WTC11 (cell line): ENCODE data around the gene AMOTL1. TPM values are rescaled to one million over a fixed set of nuclear protein-coding genes. Genes with fewer than 3 reads are reported as not detected.

ENCODE experiments used
- ATAC-seq: fragments of 200-7000 bp; cut with Tn5 transposase; 2 replicates; pipeline ENCODE4 v1.10.0; 2021; ENCODE audit warnings: mild to moderate bottlenecking, moderate library complexity
- CTCF ChIA-PET: fragments of 300-600 bp; sonication (Branson Sonifier 250); formaldehyde crosslinking; loops from one replicate; lab custom pipeline; 2021; ENCODE audit warnings: antibody characterized with exemption; lab: Charles Lee
- POLR2A ChIA-PET: fragments of 350-600 bp; sonication (Branson Sonifier 250); formaldehyde crosslinking; loops from one replicate; lab custom pipeline; 2021; ENCODE audit warnings: antibody characterized with exemption; lab: Charles Lee
- DNase-seq: peaks from one replicate; pipeline ENCODE4 v3.0.0; 2021; ENCODE audit warnings: low spot score
- H3K27ac Mint-ChIP-seq: 2 replicates; pipeline ENCODE4 v1.8.0; 2021; ENCODE audit warnings: mixed read lengths
- H3K27me3 Mint-ChIP-seq: 2 replicates; pipeline ENCODE4 v1.8.0; 2021; ENCODE audit warnings: low read depth, mild to moderate bottlenecking, moderate library complexity, mixed read lengths
- H3K36me3 Mint-ChIP-seq: 2 replicates; pipeline ENCODE4 v1.8.0; 2021; ENCODE audit warnings: mixed read lengths
- H3K4me1 Mint-ChIP-seq: 2 replicates; pipeline ENCODE4 v1.8.0; 2022; ENCODE audit warnings: mixed read lengths
- H3K4me3 Mint-ChIP-seq: 2 replicates; pipeline ENCODE4 v1.8.0; 2021; ENCODE audit warnings: mild to moderate bottlenecking, moderate library complexity, mixed read lengths
- H3K9me3 Mint-ChIP-seq: 2 replicates; pipeline ENCODE4 v1.8.0; 2021; ENCODE audit warnings: mixed read lengths
- ATF1 ChIP-seq: sonication (generic); formaldehyde crosslinking; IDR thresholded peaks from 2 replicates; pipeline ENCODE4 v1.8.1; 2023; ENCODE audit warnings: mild to moderate bottlenecking, moderate library complexity, missing genetic modification reagents
- ESRRA ChIP-seq: sonication (generic); formaldehyde crosslinking; IDR thresholded peaks from 2 replicates; pipeline ENCODE4 v1.8.1; 2022; ENCODE audit warnings: mild to moderate bottlenecking, missing genetic modification reagents, borderline replicate concordance
- FOXP1 ChIP-seq: sonication (generic); formaldehyde crosslinking; IDR thresholded peaks from 2 replicates; pipeline ENCODE4 v1.8.0; 2022; ENCODE audit warnings: missing genetic modification reagents, mild to moderate bottlenecking, moderate library complexity, borderline replicate concordance
- GTF2I ChIP-seq: fragments of 250-450 bp; sonication (Bioruptor Pico); conservative IDR thresholded peaks from 2 replicates; pipeline ENCODE4 v1.4.0; 2021; ENCODE audit warnings: mild to moderate bottlenecking
- MYBL2 ChIP-seq: sonication (generic); formaldehyde crosslinking; IDR thresholded peaks from 2 replicates; pipeline ENCODE4 v1.8.1; 2023; ENCODE audit warnings: mild to moderate bottlenecking, moderate library complexity, missing genetic modification reagents
- RORB ChIP-seq: fragments of 250-450 bp; sonication (Bioruptor Pico); IDR thresholded peaks from 2 replicates; pipeline ENCODE4 v1.9.0; 2021; ENCODE audit warnings: mild to moderate bottlenecking
- SP1 ChIP-seq: sonication (generic); formaldehyde crosslinking; conservative IDR thresholded peaks from 2 replicates; pipeline ENCODE4 v1.8.1; 2022; ENCODE audit warnings: missing genetic modification reagents
- ZNF317 ChIP-seq: sonication (generic); formaldehyde crosslinking; IDR thresholded peaks from 2 replicates; pipeline ENCODE4 v1.8.1; 2023; ENCODE audit warnings: low read depth, mild to moderate bottlenecking, moderate library complexity, missing genetic modification reagents, borderline replicate concordance
- total RNA-seq: library from RNA; stranded (reverse); gene quantifications from 3 replicates; pipeline ENCODE4 v1.2.3, GENCODE V29; 2021
- TF ChIP-seq, protein P1 (sequence below): sonication (generic); formaldehyde crosslinking; IDR thresholded peaks from 2 replicates; pipeline ENCODE4 v1.8.0; 2022; ENCODE audit warnings: mild to moderate bottlenecking, missing genetic modification reagents
- TF ChIP-seq, protein P2 (sequence below): sonication (generic); formaldehyde crosslinking; IDR thresholded peaks from 2 replicates; pipeline ENCODE4 v1.8.1; 2022; ENCODE audit warnings: mild to moderate bottlenecking, moderate library complexity, missing genetic modification reagents
- TF ChIP-seq, protein P3 (sequence below): sonication (generic); formaldehyde crosslinking; conservative IDR thresholded peaks from 2 replicates; pipeline ENCODE4 v1.8.1; 2022; ENCODE audit warnings: mild to moderate bottlenecking, missing genetic modification reagents
- TF ChIP-seq, protein P4 (sequence below): sonication (generic); formaldehyde crosslinking; IDR thresholded peaks from 2 replicates; pipeline ENCODE4 v1.8.1; 2023; ENCODE audit warnings: mild to moderate bottlenecking, missing genetic modification reagents
- TF ChIP-seq, protein P5 (sequence below): sonication (generic); formaldehyde crosslinking; IDR thresholded peaks from 2 replicates; pipeline ENCODE4 v1.8.1; 2023; ENCODE audit warnings: mild to moderate bottlenecking, missing genetic modification reagents
- TF ChIP-seq, protein P6 (sequence below): sonication (generic); formaldehyde crosslinking; IDR thresholded peaks from 2 replicates; pipeline ENCODE4 v1.8.0; 2023; ENCODE audit warnings: missing genetic modification reagents, mild to moderate bottlenecking, borderline replicate concordance
- TF ChIP-seq, protein P7 (sequence below): sonication (generic); formaldehyde crosslinking; IDR thresholded peaks from 2 replicates; pipeline ENCODE4 v1.8.1; 2023; ENCODE audit warnings: mild to moderate bottlenecking, missing genetic modification reagents, moderate library complexity
- TF ChIP-seq, protein P8 (sequence below): sonication (generic); formaldehyde crosslinking; IDR thresholded peaks from 2 replicates; pipeline ENCODE4 v1.8.1; 2022; ENCODE audit warnings: low read depth, mild to moderate bottlenecking, moderate library complexity, missing genetic modification reagents, borderline replicate concordance

AMOTL1 gene
- total RNA-seq, 1 experiment from 2014 or later, result 39.8 TPM

DNA sequence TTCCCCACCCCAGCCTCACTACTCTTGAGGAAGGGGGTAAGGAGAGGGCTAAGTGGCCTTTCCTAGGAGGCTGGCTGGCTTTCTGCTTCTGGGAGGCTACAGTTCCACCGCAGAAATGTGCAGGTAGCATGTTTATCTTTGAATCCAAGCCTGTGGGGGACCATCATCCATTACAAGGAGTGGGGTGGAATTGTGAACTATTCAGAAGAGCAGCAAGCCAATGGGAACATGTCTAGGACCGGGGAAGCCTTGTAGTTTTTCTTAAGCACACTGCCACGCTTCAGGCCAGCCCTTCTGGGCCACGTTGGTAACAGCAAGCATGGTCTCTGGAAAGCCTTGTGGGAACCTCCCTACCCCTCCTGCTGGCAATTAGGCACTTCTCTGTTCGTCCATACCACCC, 100.3 kb downstream of the AMOTL1 start:
- no peak overlapping the region for H3K4me3 Mint-ChIP-seq
- peaks cover 20% of the 10 kb centered on the region for H3K4me1 Mint-ChIP-seq
- no peaks in the 10 kb centered on the region for H3K27me3 Mint-ChIP-seq
- H3K27ac Mint-ChIP-seq, result no peak overlapping the region
- ChIA-PET POLR2A (no interaction called here), CTCF (no interaction called here)
- TF ChIP-seq MYBL2 (no peak), GTF2I (CRISPR knock-in tag) (no peak), FOXP1 (CRISPR knock-in tag) (no peak), ZNF317 (no peak), RORB (CRISPR knock-in tag) (no peak), ESRRA (CRISPR knock-in tag) (no peak)
- TF ChIP-seq, protein P1, sequence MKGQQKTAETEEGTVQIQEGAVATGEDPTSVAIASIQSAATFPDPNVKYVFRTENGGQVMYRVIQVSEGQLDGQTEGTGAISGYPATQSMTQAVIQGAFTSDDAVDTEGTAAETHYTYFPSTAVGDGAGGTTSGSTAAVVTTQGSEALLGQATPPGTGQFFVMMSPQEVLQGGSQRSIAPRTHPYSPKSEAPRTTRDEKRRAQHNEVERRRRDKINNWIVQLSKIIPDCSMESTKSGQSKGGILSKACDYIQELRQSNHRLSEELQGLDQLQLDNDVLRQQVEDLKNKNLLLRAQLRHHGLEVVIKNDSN (CRISPR knock-in tag), result no peak
- TF ChIP-seq, protein P2, sequence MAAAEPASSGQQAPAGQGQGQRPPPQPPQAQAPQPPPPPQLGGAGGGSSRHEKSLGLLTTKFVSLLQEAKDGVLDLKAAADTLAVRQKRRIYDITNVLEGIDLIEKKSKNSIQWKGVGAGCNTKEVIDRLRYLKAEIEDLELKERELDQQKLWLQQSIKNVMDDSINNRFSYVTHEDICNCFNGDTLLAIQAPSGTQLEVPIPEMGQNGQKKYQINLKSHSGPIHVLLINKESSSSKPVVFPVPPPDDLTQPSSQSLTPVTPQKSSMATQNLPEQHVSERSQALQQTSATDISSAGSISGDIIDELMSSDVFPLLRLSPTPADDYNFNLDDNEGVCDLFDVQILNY (CRISPR knock-in tag), result no peak
- TF ChIP-seq, protein P3, sequence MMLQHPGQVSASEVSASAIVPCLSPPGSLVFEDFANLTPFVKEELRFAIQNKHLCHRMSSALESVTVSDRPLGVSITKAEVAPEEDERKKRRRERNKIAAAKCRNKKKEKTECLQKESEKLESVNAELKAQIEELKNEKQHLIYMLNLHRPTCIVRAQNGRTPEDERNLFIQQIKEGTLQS, result no peak
- TF ChIP-seq, protein P4, sequence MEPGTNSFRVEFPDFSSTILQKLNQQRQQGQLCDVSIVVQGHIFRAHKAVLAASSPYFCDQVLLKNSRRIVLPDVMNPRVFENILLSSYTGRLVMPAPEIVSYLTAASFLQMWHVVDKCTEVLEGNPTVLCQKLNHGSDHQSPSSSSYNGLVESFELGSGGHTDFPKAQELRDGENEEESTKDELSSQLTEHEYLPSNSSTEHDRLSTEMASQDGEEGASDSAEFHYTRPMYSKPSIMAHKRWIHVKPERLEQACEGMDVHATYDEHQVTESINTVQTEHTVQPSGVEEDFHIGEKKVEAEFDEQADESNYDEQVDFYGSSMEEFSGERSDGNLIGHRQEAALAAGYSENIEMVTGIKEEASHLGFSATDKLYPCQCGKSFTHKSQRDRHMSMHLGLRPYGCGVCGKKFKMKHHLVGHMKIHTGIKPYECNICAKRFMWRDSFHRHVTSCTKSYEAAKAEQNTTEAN, result no peak
- TF ChIP-seq, protein P5, sequence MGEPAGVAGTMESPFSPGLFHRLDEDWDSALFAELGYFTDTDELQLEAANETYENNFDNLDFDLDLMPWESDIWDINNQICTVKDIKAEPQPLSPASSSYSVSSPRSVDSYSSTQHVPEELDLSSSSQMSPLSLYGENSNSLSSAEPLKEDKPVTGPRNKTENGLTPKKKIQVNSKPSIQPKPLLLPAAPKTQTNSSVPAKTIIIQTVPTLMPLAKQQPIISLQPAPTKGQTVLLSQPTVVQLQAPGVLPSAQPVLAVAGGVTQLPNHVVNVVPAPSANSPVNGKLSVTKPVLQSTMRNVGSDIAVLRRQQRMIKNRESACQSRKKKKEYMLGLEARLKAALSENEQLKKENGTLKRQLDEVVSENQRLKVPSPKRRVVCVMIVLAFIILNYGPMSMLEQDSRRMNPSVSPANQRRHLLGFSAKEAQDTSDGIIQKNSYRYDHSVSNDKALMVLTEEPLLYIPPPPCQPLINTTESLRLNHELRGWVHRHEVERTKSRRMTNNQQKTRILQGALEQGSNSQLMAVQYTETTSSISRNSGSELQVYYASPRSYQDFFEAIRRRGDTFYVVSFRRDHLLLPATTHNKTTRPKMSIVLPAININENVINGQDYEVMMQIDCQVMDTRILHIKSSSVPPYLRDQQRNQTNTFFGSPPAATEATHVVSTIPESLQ (CRISPR knock-in tag), result no peak
- DNase-seq, result no peak
- H3K9me3 Mint-ChIP-seq, result no peaks in the 10 kb centered on the region
- peaks cover 68% of the 10 kb centered on the region for H3K36me3 Mint-ChIP-seq
- ATAC-seq, result no peak

DNA sequence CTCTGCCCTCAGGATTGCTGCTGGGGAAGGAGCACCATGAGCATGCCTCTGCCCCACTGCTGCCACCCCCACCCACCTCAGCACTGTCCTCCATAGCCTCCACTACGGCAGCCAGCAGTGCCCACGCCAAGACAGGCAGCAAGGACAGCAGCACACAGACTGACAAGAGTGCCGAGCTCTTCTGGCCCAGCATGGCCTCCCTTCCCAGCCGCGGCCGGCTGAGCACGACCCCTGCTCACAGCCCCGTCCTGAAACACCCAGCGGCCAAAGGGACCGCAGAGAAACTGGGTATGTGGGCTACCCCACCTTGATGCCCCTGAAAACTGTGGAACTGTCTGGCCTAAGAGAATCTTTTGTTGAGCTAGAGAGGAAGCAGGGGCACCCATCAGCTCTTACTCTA, 101.0 kb downstream of the AMOTL1 start:
- no peak for TF ChIP-seq ATF1 (CRISPR knock-in tag)
- TF ChIP-seq, protein P4, result no peak
- TF ChIP-seq, protein P6, sequence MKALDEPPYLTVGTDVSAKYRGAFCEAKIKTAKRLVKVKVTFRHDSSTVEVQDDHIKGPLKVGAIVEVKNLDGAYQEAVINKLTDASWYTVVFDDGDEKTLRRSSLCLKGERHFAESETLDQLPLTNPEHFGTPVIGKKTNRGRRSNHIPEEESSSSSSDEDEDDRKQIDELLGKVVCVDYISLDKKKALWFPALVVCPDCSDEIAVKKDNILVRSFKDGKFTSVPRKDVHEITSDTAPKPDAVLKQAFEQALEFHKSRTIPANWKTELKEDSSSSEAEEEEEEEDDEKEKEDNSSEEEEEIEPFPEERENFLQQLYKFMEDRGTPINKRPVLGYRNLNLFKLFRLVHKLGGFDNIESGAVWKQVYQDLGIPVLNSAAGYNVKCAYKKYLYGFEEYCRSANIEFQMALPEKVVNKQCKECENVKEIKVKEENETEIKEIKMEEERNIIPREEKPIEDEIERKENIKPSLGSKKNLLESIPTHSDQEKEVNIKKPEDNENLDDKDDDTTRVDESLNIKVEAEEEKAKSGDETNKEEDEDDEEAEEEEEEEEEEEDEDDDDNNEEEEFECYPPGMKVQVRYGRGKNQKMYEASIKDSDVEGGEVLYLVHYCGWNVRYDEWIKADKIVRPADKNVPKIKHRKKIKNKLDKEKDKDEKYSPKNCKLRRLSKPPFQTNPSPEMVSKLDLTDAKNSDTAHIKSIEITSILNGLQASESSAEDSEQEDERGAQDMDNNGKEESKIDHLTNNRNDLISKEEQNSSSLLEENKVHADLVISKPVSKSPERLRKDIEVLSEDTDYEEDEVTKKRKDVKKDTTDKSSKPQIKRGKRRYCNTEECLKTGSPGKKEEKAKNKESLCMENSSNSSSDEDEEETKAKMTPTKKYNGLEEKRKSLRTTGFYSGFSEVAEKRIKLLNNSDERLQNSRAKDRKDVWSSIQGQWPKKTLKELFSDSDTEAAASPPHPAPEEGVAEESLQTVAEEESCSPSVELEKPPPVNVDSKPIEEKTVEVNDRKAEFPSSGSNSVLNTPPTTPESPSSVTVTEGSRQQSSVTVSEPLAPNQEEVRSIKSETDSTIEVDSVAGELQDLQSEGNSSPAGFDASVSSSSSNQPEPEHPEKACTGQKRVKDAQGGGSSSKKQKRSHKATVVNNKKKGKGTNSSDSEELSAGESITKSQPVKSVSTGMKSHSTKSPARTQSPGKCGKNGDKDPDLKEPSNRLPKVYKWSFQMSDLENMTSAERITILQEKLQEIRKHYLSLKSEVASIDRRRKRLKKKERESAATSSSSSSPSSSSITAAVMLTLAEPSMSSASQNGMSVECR, result no peak
- TF ChIP-seq, protein P7, sequence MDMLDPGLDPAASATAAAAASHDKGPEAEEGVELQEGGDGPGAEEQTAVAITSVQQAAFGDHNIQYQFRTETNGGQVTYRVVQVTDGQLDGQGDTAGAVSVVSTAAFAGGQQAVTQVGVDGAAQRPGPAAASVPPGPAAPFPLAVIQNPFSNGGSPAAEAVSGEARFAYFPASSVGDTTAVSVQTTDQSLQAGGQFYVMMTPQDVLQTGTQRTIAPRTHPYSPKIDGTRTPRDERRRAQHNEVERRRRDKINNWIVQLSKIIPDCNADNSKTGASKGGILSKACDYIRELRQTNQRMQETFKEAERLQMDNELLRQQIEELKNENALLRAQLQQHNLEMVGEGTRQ (CRISPR knock-in tag), result no peak
- TF ChIP-seq, protein P8, sequence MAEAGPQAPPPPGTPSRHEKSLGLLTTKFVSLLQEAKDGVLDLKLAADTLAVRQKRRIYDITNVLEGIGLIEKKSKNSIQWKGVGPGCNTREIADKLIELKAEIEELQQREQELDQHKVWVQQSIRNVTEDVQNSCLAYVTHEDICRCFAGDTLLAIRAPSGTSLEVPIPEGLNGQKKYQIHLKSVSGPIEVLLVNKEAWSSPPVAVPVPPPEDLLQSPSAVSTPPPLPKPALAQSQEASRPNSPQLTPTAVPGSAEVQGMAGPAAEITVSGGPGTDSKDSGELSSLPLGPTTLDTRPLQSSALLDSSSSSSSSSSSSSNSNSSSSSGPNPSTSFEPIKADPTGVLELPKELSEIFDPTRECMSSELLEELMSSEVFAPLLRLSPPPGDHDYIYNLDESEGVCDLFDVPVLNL (CRISPR knock-in tag), result no peak
- no peak for TF ChIP-seq SP1 (CRISPR knock-in tag)
- TF ChIP-seq, all 79 proteins: peak for 0
- H3K36me3 Mint-ChIP-seq, result peaks cover 65% of the 10 kb centered on the region
- CTCF ChIA-PET, result no interaction called here

More for the DNA sequence above, 101.0 kb downstream of the AMOTL1 start:
- DNase-seq (no peak), ATAC-seq (no peak)
- H3K4me3 Mint-ChIP-seq, result no peak overlapping the region
- POLR2A ChIA-PET, result no interaction called here
- peaks cover 20% of the 10 kb centered on the region for H3K4me1 Mint-ChIP-seq
- no peak overlapping the region for H3K27ac Mint-ChIP-seq
- no peaks in the 10 kb centered on the region for H3K9me3 Mint-ChIP-seq
- H3K27me3 Mint-ChIP-seq, result no peaks in the 10 kb centered on the region
